GM19240 (cell line): ENCODE data around the gene TSHZ2.

ENCODE experiments used
- DNase-seq: peaks from one replicate; pipeline ENCODE4 v3.0.0; 2011; ENCODE audit warnings: low spot score; ENCODE audit not compliant: insufficient read length

Gene TSHZ2

DNA sequence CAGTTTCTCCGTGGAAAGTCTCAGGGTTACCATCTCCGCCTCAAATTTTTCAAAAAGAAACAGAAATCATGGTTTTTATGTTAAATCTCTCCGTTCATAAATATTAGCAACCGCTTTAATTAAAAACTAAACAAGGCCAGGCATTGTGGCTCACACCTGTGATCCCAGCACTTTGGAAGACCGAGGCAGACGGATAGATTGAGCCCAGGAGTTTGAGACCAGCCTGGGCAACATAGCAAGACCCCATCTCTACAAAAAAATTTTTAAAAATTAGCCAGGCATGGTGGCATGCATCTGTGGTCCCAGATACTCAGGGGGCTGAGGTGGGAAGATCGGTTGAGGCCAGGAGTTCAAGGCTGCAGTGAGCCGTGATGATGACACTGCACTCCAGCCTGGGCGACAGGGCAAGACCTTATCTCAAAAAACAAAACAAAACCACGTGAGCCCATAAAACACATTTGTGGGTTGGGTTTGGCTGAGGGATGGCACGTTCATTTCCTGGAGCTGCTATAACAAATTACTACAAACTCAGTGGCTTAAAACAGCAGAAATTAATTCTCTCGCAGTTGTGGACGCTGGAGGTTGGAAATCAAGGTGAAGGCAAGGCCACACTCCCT lies 398.3 kb downstream of the TSHZ2 start:
- DNase-seq = no peak

DNA sequence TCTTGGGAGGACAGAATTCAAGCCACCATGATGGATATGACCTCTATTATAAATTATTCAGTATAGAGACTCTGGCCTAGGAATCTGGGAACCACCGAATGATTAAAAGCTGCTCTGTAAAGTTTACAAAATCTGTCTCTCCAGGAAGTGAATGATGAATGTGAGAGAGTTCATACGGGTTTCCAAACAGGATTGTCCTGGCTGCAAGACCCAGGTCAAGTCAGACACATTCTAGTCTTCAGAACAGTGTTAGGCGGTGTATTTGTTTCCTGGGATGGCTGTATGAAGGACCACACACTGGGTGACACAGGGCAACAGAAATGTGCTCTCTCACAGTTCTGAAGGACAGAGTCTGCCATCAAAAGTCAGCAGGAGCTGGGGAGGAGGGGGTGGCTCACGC lies 399.1 kb downstream of the TSHZ2 start:
- no peak for DNase-seq

DNA sequence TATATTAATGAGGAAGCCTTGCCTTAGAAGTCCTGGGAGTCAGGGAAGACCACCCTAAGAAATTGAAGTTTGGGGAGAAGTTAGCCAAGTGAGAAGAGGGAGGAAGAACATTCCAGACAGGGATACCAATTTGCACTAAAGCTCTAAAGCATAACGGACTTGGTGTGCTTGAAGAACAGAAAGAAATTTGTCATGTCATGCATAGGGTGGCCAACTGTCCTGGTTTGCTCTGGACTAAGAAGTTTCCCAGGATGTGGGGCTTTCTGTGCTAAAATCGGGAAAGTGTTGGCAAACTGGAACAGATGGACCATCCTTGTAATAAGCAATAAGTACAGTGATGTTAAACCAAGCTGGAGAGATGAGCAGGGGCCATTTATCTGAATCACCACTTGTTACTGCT lies 403.9 kb downstream of the TSHZ2 start:
- DNase-seq = no peak

DNA sequence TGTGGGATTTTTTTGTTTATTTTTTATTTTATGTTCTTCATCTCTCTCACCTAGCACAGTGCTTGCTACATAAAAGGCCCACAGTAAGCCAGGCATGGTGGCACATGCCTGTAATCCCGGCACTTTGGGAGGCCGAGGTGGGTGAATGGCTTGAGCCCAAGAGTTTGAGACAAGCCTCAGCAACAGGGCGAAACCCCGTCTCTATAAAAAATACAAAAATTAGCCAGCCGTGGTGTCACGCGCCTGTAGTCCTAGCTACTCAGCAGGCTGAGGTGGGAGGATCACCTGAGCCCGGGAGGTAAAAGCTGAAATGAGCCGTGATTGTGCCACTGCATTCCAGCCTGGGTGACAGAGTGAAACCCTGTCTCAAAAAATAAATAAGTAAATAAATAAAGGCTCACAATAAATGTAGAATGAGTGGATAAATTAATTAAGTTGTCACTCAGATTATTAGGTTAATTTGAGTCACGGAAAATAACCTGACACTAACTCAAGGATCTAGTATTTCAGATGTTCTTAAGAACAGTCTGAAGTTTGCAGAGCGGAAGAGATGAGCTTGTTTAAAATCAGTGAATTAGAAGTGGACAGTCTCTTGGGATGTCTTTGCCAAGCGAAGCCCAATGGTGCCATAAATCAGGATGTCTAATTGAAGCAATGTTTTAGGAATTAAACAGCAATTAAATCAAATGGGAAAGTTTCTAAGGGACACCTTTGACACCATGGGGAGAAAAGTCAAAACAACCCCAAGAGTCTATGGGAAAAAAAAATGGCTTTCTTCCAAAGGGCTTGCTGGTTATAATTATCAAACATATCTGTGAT lies 407.1 kb downstream of the TSHZ2 start:
- DNase-seq = no peak

DNA sequence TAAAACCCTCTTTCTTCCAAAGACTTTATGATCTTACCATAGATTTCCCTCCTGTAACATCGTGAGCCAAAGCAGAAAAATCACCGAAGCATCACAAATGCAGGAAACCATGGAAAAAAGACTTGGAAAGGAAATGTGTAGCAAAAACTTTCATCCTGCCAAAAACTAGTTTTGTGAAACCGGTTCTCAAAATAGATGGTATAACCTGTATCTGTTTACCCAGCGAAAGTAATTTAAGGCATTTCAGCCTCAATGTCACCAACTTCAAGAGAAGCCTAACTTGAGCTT lies 407.6 kb downstream of the TSHZ2 start:
- no peak for DNase-seq

DNA sequence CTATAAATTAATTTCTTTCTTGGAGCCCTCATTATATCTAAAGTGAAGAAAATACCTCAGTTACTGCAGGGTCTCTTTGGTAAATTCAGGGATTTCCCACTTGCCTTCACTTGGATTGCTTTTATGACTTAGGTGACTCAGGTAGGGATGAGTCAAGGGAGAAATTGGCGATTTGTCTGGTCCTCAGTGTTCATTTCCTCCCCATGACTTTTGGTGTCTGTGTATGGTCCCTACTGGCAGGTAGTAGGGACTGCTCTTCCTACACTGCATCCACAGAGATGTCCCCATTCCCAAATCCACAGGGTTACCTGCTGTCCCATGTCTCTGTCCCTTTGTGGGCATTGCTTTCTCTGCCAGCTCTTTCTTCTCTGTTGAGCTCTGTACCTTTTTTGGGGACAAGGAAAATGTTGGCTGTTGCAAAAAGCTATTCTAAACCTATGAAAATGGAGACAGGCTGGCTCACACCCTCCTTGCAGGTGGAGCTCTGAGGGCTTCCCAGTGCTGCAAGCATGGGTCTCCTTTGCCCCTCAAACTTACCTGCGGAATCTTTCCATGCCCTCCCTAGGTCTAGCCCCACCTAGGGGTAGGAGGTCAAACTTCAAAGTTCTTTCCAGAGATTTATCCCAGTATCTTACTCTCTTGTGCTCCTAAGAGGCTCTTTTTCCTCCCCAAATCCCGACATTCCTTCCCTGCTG lies 409.6 kb downstream of the TSHZ2 start:
- DNase-seq = no peak

DNA sequence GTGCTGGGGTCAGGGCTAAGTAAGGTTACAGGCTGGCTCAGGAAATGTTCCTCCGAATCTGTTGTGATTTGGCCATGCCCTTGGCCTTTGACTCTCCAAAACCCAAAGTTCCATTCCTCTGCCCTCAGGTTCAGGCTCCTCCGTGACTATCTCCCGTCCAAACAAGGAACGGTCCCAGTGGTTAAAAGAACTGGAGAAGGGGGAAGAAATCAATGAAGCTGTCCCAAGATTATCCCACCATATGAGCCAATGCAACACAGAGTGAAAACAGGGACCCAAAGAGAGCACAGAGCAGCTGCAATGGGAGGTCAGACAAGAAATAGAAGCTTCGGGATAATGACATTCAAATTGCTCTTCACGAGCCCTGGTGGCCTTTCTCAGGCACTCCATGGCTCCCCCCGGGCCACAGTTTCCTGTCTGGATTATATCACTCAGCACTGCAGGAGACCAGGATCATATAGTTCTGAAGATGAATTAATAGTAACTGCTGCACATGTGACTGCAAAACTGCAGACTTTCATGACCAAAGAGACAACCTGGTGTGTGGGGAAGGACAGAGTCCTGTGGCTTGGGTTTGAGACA lies 410.2 kb downstream of the TSHZ2 start:
- no peak for DNase-seq

DNA sequence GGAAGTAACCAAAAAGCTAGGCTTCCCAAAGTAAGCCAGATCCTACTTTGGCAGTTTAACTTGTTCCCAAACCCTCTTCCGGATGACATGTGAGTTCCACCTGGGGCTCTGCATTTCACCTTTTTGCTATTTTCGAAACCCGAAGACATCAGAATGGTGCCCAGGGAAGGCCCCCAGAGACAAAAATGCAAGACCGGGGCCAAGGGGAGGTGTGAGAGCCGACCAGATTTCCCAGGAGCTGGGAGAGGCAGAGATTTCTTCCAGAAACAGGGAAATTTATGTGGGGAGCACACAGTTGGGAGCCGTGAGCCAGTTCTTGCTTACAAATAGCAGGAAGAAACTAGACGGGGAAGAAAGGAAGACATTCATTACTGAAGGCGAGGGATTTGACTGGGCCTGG lies 411.8 kb downstream of the TSHZ2 start:
- no peak for DNase-seq

DNA sequence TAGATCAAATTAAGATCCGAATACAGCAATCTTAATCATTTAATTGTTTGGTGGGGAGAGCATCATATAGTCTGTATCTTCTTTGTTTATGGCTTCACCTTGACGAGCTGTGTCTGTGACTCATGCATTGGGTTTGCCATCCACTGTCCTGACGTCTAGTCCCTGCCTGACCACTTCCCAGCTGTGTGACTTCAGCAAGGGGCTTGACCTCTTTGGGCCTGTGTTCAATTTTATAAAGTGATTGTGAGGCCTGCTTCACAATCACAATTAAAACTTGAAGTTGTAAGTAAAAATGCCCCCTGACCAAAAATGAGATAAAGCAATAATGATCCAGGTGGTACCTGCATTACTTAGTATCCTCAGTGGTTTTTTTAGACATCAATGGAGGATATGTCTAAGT lies 412.2 kb downstream of the TSHZ2 start:
- DNase-seq = no peak

DNA sequence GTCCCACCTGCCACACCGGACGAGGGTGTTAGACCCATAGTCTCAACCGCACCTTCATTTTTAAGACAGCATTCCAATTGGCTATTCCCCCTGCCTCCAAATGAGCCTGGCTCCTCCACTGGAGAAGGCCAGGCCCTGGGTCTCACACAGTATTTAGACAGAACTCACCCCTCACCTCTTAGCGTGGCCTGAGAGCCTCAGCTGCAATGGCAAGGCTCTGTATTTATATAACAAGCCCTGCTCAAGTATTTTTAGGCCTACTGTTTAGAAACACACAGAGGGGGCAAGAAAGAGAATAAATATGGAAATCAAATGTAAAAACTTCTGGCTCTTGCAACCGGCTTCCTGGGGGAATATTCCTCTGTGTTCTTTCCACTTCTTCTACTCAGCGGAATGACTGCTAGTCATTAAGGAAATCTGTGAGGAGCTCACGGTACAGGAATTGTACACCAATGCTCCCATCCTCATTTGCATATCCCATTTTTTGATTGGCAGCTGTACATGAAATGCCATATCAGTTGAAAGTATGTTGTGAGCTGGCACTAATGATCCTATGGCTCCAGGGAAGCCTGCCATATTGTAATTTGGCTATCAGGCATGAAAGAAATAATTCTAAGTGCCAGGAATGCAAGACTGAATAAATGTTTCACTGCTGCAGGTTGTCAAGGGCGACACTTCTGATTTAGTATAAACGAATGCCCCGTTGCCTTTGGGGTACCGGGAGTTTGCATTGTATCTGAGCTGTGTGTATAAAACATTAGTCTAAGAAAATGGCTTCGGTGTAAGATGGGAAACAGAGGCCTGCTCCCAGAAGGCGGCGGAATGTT lies 414.0 kb downstream of the TSHZ2 start:
- no peak for DNase-seq

DNA sequence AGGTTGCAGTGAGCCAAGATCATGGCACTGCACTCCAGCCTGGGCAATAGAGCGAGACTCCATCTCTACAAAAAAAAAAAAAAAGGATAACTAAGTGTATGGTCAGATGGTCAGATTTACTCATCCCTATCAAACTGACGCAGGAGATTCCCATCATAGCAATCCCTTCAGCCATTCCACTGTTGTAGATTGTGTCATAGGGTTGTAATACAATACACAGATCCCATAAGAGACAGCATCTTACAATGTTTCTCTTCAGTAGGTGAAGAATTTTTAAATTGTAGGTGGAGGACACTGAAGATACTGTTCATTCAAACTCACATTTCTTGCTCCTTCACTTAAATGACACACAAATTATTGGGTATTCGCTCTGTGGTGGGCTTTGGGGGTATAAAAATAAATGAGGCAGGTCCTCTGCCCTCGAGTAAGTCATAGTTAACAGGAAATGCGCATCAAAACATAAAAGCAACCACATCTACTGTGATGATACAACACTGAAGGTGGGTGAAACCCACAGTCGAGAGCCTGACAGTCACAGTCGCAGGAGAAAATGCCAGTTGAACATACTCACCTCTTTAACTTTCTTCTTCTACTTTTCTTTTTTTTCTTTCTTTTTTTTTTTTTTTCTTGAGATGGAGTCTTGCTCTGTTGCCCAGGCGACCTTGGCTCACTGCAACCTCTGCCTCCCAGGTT lies 416.0 kb downstream of the TSHZ2 start:
- DNase-seq = no peak

DNA sequence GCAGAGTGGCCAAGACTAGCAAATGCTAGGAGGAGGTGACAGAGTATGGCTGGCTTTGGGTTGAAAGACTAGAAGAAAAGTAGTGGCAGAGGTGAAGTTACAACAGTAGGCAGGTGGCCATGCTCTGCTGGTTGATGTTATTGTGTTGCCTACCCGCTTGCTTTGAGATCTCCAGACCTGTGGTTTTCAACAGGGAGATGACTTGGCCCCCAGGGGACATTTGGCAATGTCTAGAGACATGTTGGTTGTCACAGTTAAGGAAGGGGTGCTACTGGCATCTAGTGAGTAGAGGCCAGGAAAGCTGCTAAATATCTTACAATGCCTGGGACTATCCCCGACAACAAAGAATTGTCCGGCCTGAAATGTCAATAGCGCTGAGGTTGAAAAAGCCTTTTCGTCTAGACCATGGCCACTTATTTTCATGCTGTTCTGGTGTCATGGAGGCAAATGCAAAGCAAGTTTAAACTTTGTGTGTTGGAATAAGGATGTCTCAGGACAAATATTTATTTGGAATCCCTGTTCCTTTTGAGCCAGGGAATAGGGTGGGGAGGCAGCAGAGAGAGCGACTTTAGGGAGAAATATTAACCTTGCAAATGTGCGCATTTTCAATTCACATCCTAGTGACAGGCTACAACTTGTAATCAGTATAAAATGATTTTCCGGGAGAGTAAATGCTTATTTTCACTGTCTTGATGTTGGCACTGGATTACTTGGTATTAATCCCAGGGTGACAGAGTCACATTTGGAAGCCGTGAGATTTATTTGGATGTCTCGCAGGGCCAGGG lies 417.6 kb downstream of the TSHZ2 start:
- DNase-seq = no peak

DNA sequence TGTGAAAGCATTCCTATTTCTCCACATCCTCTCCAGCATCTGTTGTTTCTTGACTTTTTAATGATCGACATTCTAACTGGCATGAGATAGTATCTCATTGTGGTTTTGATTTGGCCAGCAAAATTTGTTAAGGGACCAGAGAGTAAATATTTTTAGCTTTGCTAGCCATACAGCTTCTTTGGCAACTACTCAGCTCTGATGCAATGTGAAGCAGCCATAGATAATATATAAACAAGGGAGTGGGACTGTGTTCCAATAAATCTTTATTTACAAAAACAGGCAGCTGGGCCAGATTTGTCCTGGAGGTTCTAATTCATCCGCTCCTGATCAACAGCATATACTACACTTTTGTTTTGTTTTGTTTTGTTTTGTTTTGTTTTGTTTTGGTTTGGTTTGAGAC lies 418.6 kb downstream of the TSHZ2 start:
- no peak for DNase-seq

DNA sequence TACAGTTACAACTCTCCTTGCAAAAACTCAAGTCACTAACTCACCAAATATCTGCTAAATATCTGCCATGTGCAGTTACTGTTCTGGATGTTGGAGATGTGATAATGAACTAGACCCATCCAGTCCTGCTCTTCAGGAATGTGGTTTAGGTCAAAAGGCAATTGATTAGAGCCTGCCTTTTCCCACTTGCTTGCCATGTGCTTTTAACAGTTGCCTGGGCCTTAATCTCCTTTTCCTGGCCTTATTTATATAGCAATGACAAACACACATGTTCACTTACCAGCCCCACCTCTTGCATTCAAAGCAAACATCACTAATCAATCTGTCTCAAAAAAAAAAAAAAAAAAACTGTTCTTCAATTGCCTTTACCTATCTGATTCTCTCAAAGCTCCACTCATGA lies 422.3 kb downstream of the TSHZ2 start:
- no peak for DNase-seq

DNA sequence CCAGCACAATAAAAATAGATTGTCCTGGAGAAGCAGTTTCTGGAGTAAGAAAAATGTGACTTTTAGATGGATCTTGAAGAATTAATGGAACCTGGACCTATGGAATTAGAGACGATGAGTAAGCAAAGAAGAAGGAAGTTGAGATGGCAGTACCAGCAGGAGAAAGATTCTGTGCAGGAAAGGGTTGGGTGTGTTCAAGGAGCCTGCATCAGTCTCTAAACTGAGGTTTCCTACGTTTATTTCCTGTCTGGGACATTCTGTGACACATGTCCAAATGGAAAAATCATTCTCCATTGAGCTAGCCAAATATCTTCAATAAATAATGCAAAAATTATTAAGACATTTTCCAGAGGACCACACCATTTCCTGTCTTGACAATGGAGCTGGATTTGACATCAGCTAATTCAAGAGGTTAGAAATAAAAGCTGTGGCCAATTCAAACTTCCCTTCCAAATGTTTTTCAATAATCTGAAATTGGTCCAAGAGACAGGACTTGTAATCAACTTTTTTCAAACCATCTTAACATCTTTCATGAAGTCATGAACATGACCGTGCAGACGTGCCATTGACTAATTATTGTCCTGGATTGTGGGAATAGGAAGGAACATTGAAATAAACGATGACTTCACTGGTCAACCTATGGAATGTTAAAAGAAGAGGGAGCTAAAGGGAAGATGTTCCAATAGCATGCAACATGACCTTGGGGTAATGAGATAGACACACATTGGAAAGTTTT lies 423.2 kb downstream of the TSHZ2 start:
- DNase-seq = no peak

DNA sequence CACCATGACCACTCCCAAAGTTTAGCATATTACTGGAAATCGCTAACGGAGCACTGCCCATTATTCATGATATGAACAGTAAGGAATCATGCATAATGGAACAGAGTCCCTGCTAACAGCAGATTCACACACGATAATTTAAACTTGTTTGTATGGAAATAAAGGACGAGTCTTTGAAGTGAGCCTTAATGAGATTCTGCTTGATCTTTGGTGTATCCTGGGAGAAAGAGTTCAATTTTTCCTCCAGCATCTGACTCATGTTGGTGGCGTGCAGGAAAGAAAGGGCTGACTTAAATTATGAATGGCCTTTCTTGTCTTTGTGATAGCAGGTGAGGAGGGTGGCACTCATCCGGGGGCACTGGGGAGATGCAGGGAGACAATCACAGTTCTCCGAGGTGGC lies 426.9 kb downstream of the TSHZ2 start:
- no peak for DNase-seq

DNA sequence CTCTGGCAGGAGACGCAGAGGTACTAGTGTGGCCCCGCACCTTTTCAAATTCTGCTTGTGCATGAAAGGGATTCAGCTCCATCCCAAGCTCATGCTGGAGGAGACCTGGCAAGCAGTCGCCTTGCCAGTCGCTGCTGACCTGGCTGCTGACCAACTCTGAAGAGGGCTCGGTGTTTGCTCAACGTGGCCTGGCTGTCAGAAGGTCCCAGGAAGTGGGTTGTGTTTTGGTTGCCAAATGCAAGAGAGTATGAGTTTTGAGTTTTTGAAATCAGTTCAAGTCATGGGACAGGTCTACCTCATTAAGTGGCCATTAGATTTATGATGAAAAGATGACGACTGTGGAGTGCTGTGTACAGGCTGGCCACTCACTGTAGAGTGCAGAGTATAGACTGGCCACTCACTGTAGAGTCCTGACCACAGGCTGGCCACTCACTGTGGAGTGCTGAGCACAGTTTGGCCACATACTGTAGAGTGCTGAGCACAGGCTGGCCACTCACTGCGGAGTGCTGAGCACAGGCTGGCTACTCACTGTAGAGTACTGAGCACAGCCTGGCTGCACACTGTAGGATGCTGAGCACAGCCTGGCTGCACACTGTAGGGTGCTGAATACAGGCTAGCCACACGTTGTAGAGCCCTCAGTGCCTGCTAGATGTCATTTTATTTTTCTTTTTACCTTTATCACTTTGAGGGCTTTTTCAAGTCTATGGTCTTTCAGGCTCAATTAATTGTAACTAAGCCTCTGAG lies 427.6 kb downstream of the TSHZ2 start:
- no peak for DNase-seq

DNA sequence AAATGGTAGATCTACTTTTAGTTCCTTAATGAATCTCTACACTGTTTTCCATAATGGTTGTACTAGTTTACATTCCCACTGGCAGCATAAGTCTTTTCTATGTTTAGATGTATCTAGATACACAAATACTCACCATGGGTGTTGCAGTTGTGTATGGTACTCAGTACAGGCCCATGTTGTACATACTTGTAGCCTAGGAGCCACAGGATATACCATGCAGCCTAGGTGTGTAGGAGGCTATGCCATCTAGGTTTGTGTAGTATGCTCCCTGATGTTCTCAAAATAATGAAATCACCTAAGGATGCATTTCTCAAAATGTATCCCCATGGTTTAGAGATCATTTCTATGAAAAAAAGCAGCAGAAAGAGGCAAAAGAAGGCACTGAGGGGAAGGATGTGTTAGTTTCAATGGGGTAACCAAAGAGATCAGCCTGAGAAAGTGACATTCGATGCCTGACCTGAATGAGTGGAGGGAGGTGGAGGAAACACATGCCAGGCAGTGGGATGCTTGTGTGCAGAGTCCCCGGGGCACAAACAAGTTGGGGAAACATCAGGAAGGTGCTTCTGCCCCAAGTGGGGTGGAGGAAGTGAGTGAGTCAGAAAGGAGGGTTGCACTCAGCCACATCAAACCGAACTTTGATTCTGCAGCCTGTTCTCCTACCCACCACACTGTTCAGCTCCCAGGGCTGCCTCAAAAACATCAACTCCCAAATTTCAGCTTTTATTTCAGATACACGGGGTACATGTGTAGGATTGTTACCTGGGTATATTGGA lies 430.3 kb downstream of the TSHZ2 start:
- DNase-seq = no peak
